H9 (cell line): Measurements from ENCODE around the gene C20orf144. TPM values are rescaled to one million over a fixed set of nuclear protein-coding genes. Genes with fewer than 3 reads are reported as not detected.

Experiments
- DNase-seq: peaks from one replicate; pipeline ENCODE4 v3.0.0-alpha.2; 2017
- H2AFZ ChIP-seq: one replicate; pipeline ENCODE4 v1.6.1; 2013; ENCODE audit warnings: mild to moderate bottlenecking, low read length, control low read depth, moderate library complexity
- H2AK5ac ChIP-seq: 2 replicates; pipeline ENCODE4 v1.6.1; 2013; ENCODE audit warnings: low read length, control low read depth, mixed read lengths; ENCODE audit not compliant: insufficient read length
- H2BK120ac ChIP-seq: one replicate; pipeline ENCODE4 v1.6.1; 2013; ENCODE audit warnings: low read depth, mild to moderate bottlenecking, low read length, control low read depth, inconsistent platforms; ENCODE audit not compliant: poor library complexity, severe bottlenecking
- H2BK12ac ChIP-seq: 2 replicates; pipeline ENCODE4 v1.6.1; 2013; ENCODE audit warnings: low read length, control low read depth, mixed read lengths, low read depth; ENCODE audit not compliant: insufficient read length
- H2BK15ac ChIP-seq: 2 replicates; pipeline ENCODE4 v1.6.1; 2013; ENCODE audit warnings: low read depth, low read length, control low read depth
- H2BK20ac ChIP-seq: one replicate; pipeline ENCODE4 v1.6.1; 2013; ENCODE audit warnings: low read depth, mild to moderate bottlenecking, low read length, control low read depth, inconsistent platforms; ENCODE audit not compliant: poor library complexity, severe bottlenecking
- H2BK5ac ChIP-seq: 2 replicates; pipeline ENCODE4 v1.6.1; 2013; ENCODE audit warnings: low read length, control low read depth, mixed read lengths; ENCODE audit not compliant: insufficient read length
- H3K14ac ChIP-seq: 2 replicates; pipeline ENCODE4 v1.6.1; 2013; ENCODE audit warnings: low read length, control low read depth; ENCODE audit not compliant: insufficient read depth
- H3K18ac ChIP-seq: 2 replicates; pipeline ENCODE4 v1.6.1; 2013; ENCODE audit warnings: low read depth, mild to moderate bottlenecking, mixed read lengths, low read length, control low read depth; ENCODE audit not compliant: insufficient read length
- H3K23ac ChIP-seq: 2 replicates; pipeline ENCODE4 v1.6.1; 2013; ENCODE audit warnings: low read length, control low read depth, mixed read lengths, low read depth; ENCODE audit not compliant: insufficient read length
- H3K23me2 ChIP-seq: 2 replicates; pipeline ENCODE4 v1.6.1; 2013; ENCODE audit warnings: low read depth, mild to moderate bottlenecking, mixed read lengths, low read length, control low read depth; ENCODE audit not compliant: insufficient read length, poor library complexity, severe bottlenecking
- H3K27ac ChIP-seq: 2 replicates; pipeline ENCODE4 v1.5.1; 2013; ENCODE audit warnings: low read length, control low read depth, mixed read lengths, low read depth; ENCODE audit not compliant: insufficient read length
- H3K27me3 ChIP-seq: 2 replicates; pipeline ENCODE4 v1.6.1; 2013; ENCODE audit warnings: low read length, control low read depth, inconsistent platforms; ENCODE audit not compliant: insufficient read depth
- H3K4ac ChIP-seq: 2 replicates; pipeline ENCODE4 v1.6.1; 2013; ENCODE audit warnings: low read depth, mild to moderate bottlenecking, control low read depth, inconsistent platforms, low read length, moderate library complexity
- H3K4me1 ChIP-seq: 2 replicates; pipeline ENCODE4 v1.6.1; 2013; ENCODE audit warnings: low read length, control low read depth, inconsistent platforms; ENCODE audit not compliant: insufficient read depth
- H3K4me2 ChIP-seq: 2 replicates; pipeline ENCODE4 v1.6.1; 2013; ENCODE audit warnings: low read length, control low read depth, mixed read lengths; ENCODE audit not compliant: insufficient read length, insufficient read depth
- H3K56ac ChIP-seq: 2 replicates; pipeline ENCODE4 v1.6.1; 2013; ENCODE audit warnings: low read depth, mild to moderate bottlenecking, mixed read lengths, low read length, control low read depth; ENCODE audit not compliant: insufficient read length
- H3K79me1 ChIP-seq: 2 replicates; pipeline ENCODE4 v1.6.1; 2013; ENCODE audit warnings: low read depth, mild to moderate bottlenecking, moderate library complexity, low read length, control low read depth, inconsistent platforms; ENCODE audit not compliant: insufficient read depth, poor library complexity, severe bottlenecking
- H3K79me2 ChIP-seq: 2 replicates; pipeline ENCODE4 v1.6.1; 2013; ENCODE audit warnings: low read length, control low read depth, inconsistent platforms; ENCODE audit not compliant: insufficient read depth
- H3K9ac ChIP-seq: 2 replicates; pipeline ENCODE4 v1.6.1; 2013; ENCODE audit warnings: low read length, control low read depth, mixed read lengths; ENCODE audit not compliant: insufficient read length; ENCODE audit errors: extremely low read depth
- H3K9me3 ChIP-seq: one replicate; pipeline ENCODE4 v1.6.1; 2013; ENCODE audit warnings: low read depth, low read length, inconsistent platforms; ENCODE audit not compliant: control insufficient read depth
- H3T11ph ChIP-seq: one replicate; pipeline ENCODE4 v1.6.1; 2013; ENCODE audit warnings: mild to moderate bottlenecking, low read length, control low read depth, inconsistent platforms
- H4K20me1 ChIP-seq: one replicate; pipeline ENCODE4 v1.6.1; 2013; ENCODE audit not compliant: control insufficient read depth, insufficient read length, insufficient read depth
- H4K5ac ChIP-seq: 2 replicates; pipeline ENCODE4 v1.6.1; 2013; ENCODE audit warnings: low read depth, mild to moderate bottlenecking, mixed read lengths, low read length, control low read depth; ENCODE audit not compliant: insufficient read length
- H4K8ac ChIP-seq: replicated peaks from 2 replicates; pipeline ENCODE4 v1.6.1; 2013; ENCODE audit warnings: low read length, control low read depth, mixed read lengths, low read depth; ENCODE audit not compliant: insufficient read length
- H4K91ac ChIP-seq: 2 replicates; pipeline ENCODE4 v1.6.1; 2013; ENCODE audit warnings: low read depth, mild to moderate bottlenecking, moderate library complexity, mixed read lengths, low read length, control low read depth; ENCODE audit not compliant: insufficient read length
- H3K27ac Mint-ChIP-seq, 3 experiments: 2 replicates in 2 of 3; 3 replicates in 1 of 3; pipeline ENCODE4 v1.8.0; 2020 to 2021; ENCODE audit warnings: mixed read lengths in 3 of 3, mild to moderate bottlenecking in 1 of 3, moderate library complexity in 1 of 3
- H3K27me3 Mint-ChIP-seq: 2 replicates; pipeline ENCODE4 v1.8.0; 2021; ENCODE audit warnings: low read depth, mild to moderate bottlenecking, moderate library complexity, mixed read lengths
- H3K36me3 Mint-ChIP-seq, 3 experiments: 2 replicates in 2 of 3; 3 replicates in 1 of 3; pipeline ENCODE4 v1.8.0; 2020 to 2021; ENCODE audit warnings: low read depth in 3 of 3, mixed read lengths in 3 of 3; ENCODE audit not compliant: insufficient read depth in 1 of 3
- H3K4me1 Mint-ChIP-seq, 2 experiments: 2 replicates each; pipeline ENCODE4 v1.8.0; 2020; ENCODE audit warnings: mixed read lengths in 2 of 2
- H3K4me3 Mint-ChIP-seq, 2 experiments: 2 replicates in 1 of 2; 3 replicates in 1 of 2; pipeline ENCODE4 v1.8.0; 2020 to 2021; ENCODE audit warnings: mild to moderate bottlenecking in 2 of 2, mixed read lengths in 2 of 2, moderate library complexity in 1 of 2
- H3K9me3 Mint-ChIP-seq, 2 experiments: 2 replicates in 1 of 2; 3 replicates in 1 of 2; pipeline ENCODE4 v1.8.0; 2020; ENCODE audit warnings: mild to moderate bottlenecking in 2 of 2, mixed read lengths in 2 of 2, moderate library complexity in 1 of 2
- CTCF ChIP-seq: fragments of 200-600 bp; sonication (generic); conservative IDR thresholded peaks from 3 replicates; pipeline ENCODE4 v1.8.0; 2021; ENCODE audit warnings: antibody characterized with exemption, mild to moderate bottlenecking
- WGBS: extraction: QIAGEN DNeasy Blood & Tissue Kit; methylation state at CpG from one replicate; pipeline ENCODE4 v1.1.7; 2013; ENCODE audit warnings: missing lambda C conversion rate, low lambda C conversion rate, mixed read lengths; ENCODE audit not compliant: insufficient read length; ENCODE audit errors: extremely low coverage; 5-methylcytosine and 5-hydroxymethylcytosine counted together
- total RNA-seq: library from RNA; stranded (reverse); gene quantifications from 2 replicates; pipeline ENCODE4 v1.2.1, GENCODE V29; 2021

Gene C20orf144
- total RNA-seq, 1 experiment from 2014 or later, result 0.26 TPM

DNA sequence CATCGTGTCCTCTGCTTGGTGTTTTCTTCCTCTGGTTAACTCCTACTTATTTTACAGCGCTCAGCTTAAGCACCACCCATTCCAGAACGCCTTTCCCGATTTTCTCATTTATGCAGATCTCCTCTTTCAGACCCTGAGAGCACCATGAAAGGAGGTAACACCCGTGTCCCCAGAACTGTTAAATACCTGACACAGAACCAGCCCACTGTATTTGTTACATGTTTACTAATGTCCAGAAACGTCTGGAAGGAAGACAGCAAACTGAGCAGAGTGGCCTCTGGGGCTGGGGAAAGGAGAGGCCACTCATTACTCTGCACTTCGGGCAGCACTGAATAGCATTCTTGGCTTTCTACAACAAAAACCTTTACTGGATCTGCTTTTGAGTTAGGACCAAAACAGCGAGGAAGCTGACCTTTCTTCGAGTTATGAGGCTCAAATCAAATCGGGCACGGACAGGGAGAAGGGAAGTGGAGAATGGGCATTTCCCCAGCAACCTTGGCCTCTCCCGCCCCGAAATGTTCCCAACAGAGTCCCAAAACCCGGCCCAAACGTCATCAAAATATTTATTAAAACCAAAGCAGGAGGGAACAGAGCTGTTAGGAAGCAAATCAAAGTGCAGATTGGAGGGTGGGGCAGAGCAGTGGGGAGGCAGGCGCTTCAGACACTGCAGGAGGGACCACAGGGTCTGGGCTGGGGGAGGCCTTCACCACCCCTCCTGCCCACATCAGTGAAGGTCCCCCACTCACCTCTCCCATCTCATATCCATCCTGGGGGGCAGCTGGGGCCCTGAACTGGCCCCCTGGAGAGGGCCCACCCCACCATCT lies 13.2 kb downstream of the C20orf144 start:
- Histone ChIP-seq H3K23me2 (peaks cover 21% of the 10 kb centered on the region), H4K8ac (no peak overlapping the region), H3K14ac (no peak overlapping the region), H3K4ac (no peak overlapping the region), H3K9ac (no peak overlapping the region), H3K9me3 (no peaks in the 10 kb centered on the region), H4K20me1 (no peaks in the 10 kb centered on the region), H2BK120ac (no peak overlapping the region), H3K27ac (no peak overlapping the region), H2BK5ac (no peak overlapping the region), H3T11ph (no peak overlapping the region), H3K4me2 (peak overlapping the region; percentile 71), H3K18ac (no peak overlapping the region), H2BK20ac (no peak overlapping the region), H3K56ac (no peak overlapping the region), H3K79me1 (no peaks in the 10 kb centered on the region), H3K23ac (no peak overlapping the region), H4K91ac (no peak overlapping the region), H2BK12ac (no peak overlapping the region), H3K4me1 (peaks cover 4% of the 10 kb centered on the region; the same call in 1 of the 2 replicates), H2BK15ac (no peak overlapping the region), H3K79me2 (no peaks in the 10 kb centered on the region), H2AK5ac (no peak overlapping the region), H4K5ac (no peak overlapping the region), H3K27me3 (no peaks in the 10 kb centered on the region), H2AFZ (no peak overlapping the region)
- H3K36me3 Mint-ChIP-seq, result peaks cover 34 to 62% (median 53%) of the 10 kb centered on the region in 3 experiments; a peak in 6 of 7 replicates
- H3K4me1 Mint-ChIP-seq, result peaks cover 30% of the 10 kb centered on the region in 2 experiments
- H3K9me3 Mint-ChIP-seq, result no peaks in the 10 kb centered on the region; a peak in 1 of 5 replicates
- DNase-seq, result no peak
- WGBS, result no CpG with 5 or more reads among the region's 16 CpGs
- TF ChIP-seq CTCF, result no peak
- H3K4me3 Mint-ChIP-seq, result peak overlapping the region; percentile 49 to 76
- peak overlapping the region; percentile 1 to 73 (median 5); a peak in 5 of 7 replicates for H3K27ac Mint-ChIP-seq
- peaks cover 2% of the 10 kb centered on the region for H3K27me3 Mint-ChIP-seq
